GM12892 (cell line): ENCODE data around the gene TCTA.
"Not testable (repeated sequence)": the region's sequence is repeated elsewhere in the genome, so short reads cannot be mapped to it uniquely, and the experiment has no call there.

ENCODE experiments used
- DNase-seq: peaks from one replicate; pipeline ENCODE4 v3.0.0; 2011; ENCODE audit not compliant: insufficient read length
- FAIRE-seq: peaks from 2 replicates; lab custom pipeline; 2011; peaks lifted over from hg19 to GRCh38; lab: Jason Lieb, UNC
- POLR2A ChIP-seq: IDR thresholded peaks from 2 replicates; pipeline ENCODE4 v1.6.1; 2011; ENCODE audit warnings: low read depth, low read length, control low read depth
- POLR2AphosphoS5 ChIP-seq: IDR thresholded peaks from 2 replicates; pipeline ENCODE4 v1.6.1; 2011; ENCODE audit warnings: low read depth, low read length, control low read depth
- TAF1 ChIP-seq: IDR thresholded peaks from 2 replicates; pipeline ENCODE4 v1.6.1; 2011; ENCODE audit warnings: low read depth, mild to moderate bottlenecking, control low read depth, low read length, borderline replicate concordance

Gene TCTA

DNA sequence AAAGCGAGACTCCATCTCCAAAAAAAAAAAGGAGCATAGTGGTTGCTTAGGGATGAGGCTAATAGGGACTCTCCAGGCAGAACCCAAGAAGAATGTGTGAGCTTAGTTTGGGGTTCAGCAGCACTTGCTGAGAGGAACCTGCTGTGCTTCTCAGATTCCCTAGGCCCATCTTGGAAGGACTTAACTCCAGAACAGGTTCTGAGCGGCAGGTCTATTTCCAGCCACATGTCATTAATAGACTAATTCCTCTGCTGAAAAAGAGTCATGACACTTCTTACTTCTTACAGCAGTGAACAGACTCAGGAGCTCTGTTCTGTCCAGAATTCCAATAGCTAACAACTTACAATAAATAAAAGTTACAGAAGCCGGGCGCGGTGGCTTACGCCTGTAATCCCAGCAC, 22.9 kb upstream of the TCTA start:
- TF ChIP-seq POLR2A (no peak), TAF1 (no peak), POLR2AphosphoS5 (no peak)
- DNase-seq = no peak
- FAIRE-seq = no peak

DNA sequence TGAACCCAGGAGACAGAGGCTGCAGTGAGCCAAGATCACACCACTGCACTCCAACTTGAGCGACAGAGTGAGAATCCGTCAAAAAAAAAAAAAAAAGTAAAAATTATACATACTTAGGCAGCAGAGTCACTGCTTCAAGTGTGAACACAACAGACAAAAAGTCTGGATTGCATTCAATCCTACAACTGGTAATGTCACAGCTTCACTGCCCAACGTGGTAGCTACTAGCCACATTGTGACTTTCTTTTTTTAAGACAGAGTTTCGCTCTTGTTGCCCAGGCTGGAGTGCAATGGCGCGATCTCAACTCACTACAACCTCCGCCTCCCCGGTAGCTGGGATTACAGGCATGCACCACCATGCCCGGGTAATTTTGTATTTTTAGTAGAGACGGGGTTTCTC, 20.9 kb upstream of the TCTA start:
- not testable (repeated sequence) for DNase-seq, FAIRE-seq

DNA sequence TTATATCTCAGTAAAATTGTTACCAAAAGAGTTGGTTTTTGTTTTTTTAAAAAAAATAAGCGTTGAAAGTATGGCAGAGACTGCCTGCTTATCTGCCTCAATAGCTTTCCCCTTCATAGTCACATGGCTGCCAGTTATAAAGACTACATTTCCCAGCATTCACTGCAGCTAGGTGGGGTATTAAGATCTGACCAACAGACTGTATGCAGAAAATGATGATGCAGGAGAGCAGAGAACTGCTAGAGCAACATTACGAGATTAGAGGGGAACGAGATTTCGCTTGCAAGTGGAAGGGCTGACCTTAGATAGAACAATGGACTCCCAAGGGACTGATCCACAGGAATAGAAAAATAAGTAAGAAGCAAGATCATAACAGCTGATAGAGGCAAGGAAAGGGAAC, 14.8 kb upstream of the TCTA start:
- peak; percentile 81 for FAIRE-seq
- TF ChIP-seq POLR2A (no peak), TAF1 (no peak), POLR2AphosphoS5 (no peak)
- no peak for DNase-seq

DNA sequence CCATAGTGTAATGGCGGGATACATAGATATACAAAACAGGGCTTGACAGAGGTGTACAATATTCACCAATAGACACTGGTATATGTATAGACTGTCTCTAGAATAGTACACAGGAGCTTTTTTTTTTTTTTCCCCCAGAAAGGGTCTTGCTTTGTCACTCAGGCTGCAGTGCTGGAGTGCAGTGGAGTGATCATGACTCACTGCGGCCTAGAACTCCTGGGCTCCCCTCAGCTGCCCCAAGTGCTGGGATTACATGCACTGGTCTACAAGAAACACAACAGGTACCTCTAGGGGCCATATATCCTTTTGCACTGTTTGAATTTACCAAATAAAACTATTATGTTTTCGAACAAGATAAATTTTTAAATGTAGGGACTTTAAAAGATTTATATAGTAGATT, 12.8 kb upstream of the TCTA start:
- FAIRE-seq = no peak
- no peak for DNase-seq
- TF ChIP-seq TAF1 = no peak
- no peak for TF ChIP-seq POLR2AphosphoS5
- no peak for TF ChIP-seq POLR2A

DNA sequence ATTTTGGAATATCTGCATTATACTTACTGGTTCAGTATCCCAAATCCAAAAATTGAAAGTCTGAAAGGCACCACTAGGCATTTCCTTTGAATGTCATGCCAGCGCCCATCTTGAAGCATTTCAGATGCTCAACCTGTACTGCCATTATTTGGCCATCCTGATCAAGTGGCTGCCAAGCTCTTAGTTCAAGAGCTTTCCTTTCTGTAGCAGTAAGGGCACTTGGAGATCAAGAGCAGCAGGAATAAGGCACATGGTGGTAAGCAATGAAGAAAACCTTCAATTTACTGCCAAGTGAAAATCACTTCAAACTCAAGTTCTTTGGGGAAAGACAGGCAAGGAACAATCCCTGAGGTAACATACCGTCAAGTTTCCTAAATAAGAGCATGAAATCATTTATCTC, 10.5 kb upstream of the TCTA start:
- FAIRE-seq = no peak
- TF ChIP-seq TAF1 (no peak), POLR2A (no peak), POLR2AphosphoS5 (no peak)
- no peak for DNase-seq

DNA sequence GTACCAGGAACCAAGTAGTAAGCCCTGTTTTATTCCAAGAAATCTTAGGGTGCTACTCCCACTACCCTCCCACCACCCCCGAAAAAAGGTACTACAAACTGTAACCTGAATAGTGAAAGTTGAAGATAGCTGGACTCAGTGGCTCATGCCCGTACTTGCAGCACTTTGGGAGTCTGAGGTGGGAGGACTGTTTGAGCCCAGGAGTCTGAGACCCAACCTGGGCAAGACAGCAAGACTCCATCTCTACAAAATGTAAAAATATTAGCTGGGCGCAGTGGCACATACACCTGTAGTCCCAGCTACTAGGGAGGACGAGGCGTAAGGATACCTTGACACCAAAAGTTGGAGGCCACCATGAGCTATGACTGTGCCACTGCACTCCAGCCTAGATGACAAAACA, 8.3 kb upstream of the TCTA start:
- no peak for FAIRE-seq
- DNase-seq = no peak
- TF ChIP-seq POLR2A = no peak
- TF ChIP-seq TAF1 = no peak
- TF ChIP-seq POLR2AphosphoS5 = no peak

DNA sequence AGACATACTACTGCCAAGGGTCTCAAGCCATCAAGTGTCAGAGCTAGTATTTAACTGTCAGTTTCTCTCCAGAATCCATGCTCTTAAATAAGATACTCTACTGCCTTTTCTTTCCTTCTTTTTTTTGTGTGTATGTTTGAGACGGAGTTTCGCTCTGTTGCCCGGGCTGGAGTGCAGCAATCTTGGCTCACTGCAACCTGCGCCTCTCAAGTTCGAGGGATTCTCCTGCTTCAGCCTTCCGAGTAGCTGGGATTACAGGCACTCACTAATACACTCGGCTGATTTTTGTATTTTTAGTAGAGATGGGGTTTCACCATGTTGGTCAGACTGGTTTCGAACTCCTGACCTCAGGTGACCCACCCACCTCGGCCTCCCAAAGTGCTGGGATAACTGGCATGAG, 6.7 kb upstream of the TCTA start:
- FAIRE-seq, DNase-seq: not testable (repeated sequence)

DNA sequence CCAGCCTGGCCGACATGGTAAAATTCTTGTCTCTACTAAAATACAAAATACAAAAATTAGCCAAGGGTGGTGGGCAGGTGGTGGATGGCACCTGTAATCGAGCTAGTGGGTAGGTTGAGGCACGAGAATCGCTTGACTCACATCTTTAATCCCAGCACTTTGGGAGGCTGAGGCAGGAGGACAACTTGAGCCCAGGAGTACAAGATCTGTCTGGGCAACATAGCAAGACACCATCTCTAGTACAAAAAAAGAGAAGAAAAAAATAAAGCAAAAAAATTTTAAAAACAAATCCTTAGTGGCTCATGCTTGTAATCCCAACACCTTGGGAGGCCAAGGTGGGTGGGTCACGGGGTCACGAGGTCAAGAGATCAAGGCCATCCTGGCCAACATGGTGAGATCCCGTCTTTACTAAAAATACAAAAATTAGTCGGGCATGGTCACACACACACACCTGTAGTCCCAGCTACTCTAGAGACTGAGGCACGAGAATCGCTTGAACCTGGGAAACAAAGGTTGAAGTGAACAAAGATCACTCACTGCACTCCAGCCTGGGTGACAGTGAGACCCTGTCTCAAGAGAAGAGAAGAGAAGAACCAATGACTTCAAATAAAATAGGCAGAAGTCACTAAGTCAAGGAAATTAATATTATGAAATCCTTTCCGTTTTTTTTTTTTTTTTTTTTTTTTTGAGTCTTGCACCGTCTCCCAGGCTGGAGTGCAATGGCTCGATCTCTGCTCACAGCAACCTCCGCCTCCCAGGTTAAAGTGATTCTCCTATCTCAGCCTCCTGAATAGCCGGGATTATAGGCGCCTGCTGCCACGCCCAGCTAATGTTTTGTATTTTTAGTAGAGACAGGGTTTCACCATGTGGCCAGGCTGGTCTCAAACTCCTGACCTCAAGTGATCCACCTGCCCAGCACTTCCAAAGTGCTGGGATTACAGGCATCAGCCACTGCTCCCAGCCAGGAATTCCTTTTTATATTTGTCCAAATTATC, 5.4 kb upstream of the TCTA start:
- TF ChIP-seq POLR2AphosphoS5 (no peak), TAF1 (no peak), POLR2A (no peak)
- DNase-seq (no peak), FAIRE-seq (no peak)

DNA sequence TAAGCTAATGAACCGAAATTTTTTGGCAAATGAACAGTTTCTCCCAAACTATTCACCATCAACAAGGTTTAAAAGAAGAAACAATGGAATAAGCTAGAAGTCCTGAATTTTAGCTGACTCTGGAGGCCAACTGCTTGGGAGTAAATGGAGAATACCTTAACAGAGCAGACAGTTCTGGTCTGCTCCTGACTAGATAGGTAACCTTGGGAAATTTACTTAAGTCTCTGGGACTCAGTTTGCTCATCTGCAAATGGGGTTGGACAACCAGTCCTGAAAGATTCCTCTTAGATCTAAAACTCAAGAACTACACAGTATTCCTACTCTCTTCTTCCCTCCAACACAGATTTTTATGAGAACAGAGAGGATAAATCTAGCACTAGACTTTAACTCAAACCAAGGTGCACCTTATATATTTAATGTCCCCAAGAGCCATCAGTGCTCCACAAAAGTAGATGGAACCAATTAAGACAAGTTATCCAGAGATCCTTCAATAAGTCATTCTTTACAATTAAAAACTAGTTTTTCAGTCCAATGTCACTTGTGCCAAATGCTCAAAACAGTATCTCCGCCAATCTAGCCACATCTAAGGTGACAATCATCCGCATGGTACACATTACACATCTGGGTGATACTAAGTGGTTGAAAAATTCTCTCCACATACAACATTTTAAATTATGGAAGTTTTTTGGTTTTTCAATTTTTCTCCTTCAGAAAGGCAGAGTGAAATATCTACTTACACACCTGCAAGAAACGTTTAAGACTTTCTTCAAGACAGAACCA, 2.0 kb upstream of the TCTA start:
- DNase-seq (no peak), FAIRE-seq (no peak)
- TF ChIP-seq POLR2A = no peak
- 0 out of 2 replicates have a peak, but pooled peaks have one; percentile 13 for TF ChIP-seq POLR2AphosphoS5
- no peak for TF ChIP-seq TAF1

DNA sequence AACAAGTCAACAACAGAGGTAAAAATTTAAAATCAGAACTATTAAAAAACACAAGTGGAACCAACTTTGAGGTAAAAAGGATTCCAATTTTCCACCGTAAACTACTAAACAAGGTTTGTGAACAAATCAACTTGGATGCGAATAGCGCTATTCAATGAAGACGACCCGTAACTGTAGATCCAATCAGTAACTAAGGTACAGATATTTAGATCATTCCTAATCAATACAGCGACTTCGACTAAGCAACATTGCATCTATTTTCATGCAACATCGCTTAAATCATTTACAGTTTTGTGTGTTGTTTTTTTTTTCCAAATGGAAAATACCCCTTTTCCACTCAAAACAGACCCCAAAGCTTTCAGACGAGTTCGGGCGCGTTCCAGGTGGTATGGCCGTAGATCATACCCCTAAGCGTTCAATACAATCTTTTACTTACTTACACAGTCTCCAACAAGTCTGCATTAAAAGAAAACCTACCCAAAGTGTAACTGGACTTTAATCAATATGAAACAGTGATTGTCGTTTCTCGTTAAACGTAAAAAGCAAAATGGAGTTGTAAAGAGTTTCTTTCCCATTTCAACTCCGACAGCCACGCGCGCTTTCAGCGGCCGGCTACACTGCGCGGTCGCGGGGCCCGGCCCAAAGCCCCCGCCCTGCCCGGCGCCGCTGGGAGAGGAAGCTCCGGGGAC, 1.2 kb upstream of the TCTA start:
- TF ChIP-seq POLR2A (no peak), POLR2AphosphoS5 (no peak), TAF1 (no peak)
- FAIRE-seq (peak; percentile 24), DNase-seq (no peak)

DNA sequence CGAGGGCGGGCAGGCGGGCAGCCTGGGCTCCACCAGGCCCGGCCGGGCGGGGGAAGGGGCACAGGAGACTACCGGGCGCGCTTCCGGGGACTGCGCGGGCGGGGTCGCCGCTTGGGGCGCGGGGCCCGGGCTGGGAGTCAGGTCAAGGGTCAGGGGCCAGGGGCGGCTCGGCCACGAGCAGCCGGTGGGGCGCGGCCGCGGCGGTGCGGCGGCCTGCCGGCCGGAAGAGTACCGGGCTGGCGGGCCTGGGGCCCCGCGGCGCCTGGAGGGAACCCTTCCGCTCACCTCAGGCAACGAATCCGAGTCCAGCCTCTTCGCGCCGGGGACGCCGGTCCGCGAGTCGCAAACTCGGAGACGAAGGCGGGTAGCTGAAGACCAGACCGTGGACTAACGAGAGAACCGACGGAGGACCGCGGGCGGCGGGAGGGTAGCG, 672 bp upstream of the TCTA start:
- no peak for DNase-seq
- no peak for FAIRE-seq

More for the DNA sequence above, 672 bp upstream of the TCTA start:
- TF ChIP-seq TAF1 (peak; percentile 39; the same call in 1 of the 2 replicates), POLR2A (no peak), POLR2AphosphoS5 (no peak)
